HG03064 (cell line): ENCODE results near the gene SLC19A1.

Experiments used
- ATAC-seq: cut with Tn5 transposase; IDR thresholded peaks from one replicate; pipeline ENCODE4 v1.9.1; 2021; ENCODE audit warnings: low read depth; ENCODE audit not compliant: unreplicated experiment

The SLC19A1 gene

DNA sequence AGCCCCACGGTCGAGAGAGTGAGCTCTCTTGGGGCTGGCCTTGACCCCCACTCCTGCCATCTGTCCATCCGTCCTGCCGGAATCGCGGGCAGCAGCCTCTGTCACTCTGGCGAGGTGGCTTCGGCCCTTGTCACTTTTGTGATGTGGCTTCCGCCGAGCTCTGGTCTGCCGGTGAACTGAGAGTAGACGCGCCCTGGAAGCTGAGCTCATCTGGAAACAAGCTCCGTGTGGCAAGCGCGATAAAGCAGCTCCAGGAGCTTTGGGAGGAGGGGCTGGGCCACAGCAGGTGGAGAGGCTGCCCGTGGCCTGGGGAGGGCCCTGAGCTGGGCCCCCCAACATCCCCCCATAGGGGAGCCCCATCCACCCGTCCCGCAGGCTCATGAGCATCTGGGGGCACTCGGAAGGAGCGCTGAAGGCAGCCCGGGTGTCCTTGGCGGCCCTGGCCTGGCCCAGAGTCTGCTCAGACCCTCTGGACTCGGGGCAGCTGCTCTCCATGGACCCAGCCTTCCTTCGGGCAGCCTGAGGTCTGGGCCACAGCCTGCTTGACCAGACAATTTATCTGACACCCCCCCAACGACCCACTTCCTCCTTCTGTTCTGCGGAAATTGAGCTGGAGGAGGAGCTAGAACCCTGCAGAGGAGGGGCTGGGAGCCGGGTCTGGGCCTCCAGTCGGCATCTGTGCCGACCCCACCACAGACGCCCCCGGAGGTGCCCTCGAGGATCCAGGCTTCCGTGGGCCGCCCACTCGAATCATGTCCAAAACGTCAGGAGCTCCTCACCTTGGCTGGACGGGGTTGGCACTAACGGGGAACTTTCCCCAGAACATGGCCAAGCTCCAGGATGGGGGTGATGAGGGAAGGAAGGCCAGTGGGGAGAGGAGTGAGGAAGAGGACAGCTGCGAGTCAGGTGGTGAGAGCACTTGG, 59.1 kb downstream of the SLC19A1 start:
- ATAC-seq, result no peak

DNA sequence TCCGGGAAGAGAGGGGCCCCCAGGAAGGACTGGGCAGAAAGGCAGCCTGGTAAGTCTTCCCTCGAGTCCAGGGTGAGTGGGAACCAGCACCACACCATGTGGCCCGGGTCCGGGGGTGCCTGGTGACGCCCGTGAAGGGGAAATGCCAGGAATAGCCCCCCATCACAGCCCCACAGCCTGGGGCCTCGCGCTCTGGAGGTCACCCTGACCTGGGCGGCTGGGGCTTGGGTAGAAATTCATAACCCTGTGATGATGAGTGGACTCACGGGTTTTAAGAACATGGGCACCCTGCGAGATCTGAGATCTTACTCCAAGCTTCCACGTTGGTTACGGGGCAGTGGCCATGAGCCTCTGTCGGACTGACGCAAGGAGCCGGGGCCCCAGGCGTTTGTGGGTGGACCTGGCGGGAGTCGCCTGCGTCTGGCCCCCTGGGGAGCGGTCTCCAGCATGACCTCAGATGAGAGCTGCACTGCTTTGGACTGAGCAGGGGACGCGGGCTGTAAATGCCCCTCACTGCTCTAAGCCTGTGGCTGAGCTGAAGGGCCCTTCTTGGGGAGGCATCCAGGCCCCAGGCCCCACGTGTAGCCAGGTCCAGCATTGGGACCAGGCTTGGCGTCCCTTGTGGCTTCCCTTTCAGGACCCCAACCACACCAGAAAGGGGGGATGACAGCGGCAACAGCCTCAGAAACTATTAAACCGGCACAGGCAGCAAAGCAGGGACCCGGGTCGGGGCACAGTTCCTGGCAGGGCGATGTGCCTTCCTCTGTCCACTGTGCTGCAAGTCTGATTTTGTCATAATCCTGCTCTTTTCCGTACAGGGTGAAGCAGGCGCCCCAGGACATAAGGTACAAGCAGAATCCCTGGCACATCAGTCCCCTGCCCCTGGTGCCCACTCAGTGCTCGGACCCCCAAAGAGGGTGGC, 60.0 kb downstream of the SLC19A1 start:
- no peak for ATAC-seq

DNA sequence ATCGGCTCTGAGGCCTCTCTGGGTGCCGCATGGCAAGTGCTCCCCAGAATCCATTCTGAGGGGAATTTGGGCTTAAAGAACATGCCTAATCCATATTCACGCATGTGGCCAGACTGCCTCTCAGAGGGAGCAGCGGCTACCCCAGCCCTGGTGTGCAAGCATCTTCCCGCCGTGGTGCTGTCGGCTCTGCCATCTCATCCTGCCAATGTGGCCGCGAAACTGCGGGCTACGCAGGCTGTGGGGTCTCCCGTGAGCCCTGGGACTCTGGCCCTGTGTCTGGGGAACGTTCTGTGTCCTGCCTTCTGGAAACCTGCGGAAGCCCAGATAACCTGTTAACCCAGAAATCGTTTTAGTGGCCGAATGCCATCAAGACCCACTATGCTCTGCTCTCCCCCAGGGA, 60.7 kb downstream of the SLC19A1 start:
- ATAC-seq, result no peak

DNA sequence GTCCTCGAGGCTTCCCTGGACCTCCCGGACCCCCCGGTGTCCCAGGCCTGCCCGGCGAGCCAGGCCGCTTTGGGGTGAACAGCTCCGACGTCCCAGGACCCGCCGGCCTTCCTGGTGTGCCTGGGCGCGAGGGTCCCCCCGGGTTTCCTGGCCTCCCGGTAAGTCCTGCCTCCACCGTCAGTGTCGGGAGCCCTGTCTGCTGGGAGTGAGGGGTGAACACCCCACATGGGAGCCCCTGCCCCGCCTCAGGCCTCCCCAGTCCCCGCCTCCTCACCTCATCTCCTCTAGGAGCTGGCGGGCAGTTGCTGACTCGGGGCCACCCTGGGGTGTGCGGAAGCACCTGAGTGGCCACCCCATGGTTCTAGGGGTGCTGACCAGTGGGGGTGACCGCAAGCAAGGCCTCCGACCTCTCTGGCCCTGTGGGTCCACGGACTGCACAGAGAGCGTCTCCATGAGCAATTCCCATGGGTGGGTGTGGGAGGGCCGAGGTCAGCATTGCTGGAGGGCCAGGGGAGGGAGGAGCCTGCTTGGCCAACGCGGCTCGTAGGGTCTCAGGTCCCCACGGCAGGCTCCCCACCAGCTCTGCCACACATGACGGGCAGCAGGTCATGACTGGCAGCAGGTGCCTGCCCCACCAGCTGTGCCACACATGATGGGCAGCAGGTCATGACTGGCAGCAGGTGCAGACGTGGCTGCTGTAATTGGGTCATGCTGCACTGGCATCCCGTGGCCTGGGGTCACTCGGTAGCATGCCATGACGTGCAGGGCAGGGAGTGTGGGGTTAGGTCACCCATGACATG, 61.3 kb downstream of the SLC19A1 start:
- ATAC-seq, result no peak

DNA sequence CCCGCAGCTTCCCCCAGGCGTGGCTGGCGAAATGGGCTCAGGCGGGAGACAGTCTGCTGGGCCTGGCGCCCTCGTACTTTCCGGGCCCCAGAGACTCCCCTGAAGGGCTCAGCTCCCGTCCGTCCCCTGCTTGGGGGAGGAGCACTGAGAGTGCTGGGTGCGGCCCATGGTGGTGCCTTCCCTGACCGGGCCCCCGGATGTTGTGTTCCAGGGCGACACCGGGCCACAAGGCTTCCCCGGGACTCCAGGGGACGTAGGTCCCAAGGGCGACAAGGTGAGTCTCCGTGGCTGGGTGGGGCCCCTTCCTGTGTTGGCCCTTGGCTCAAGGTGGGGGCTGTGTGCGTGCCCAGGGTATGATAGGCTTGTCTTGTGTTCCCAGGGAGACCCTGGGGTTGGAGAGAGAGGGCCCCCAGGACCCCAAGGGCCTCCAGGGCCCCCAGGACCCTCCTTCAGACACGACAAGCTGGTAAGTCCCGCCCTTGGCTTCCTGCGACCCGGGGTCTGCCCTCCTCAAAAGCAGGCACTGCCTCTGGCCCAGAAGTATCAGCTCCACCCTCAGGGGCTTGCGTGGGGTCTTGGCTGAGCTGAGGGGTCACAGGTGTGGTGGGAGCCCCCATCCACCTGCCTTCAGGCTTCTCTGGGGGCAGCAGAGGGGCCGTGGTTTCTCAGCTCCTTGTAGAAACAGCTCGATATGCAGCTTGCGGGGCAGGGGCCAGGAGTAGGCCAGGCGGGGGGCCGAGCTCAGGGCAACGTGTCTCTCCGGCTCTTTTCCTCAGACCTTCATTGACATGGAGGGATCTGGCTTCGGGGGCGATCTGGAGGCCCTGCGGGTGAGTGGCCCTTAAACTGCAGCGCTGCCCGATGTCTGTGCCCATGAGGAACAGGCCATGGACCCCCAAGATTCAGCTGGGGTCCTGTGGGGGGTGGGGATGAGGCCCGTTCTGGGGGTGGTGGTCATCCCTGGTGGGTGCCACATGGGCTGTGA, 62.3 kb downstream of the SLC19A1 start:
- no peak for ATAC-seq

DNA sequence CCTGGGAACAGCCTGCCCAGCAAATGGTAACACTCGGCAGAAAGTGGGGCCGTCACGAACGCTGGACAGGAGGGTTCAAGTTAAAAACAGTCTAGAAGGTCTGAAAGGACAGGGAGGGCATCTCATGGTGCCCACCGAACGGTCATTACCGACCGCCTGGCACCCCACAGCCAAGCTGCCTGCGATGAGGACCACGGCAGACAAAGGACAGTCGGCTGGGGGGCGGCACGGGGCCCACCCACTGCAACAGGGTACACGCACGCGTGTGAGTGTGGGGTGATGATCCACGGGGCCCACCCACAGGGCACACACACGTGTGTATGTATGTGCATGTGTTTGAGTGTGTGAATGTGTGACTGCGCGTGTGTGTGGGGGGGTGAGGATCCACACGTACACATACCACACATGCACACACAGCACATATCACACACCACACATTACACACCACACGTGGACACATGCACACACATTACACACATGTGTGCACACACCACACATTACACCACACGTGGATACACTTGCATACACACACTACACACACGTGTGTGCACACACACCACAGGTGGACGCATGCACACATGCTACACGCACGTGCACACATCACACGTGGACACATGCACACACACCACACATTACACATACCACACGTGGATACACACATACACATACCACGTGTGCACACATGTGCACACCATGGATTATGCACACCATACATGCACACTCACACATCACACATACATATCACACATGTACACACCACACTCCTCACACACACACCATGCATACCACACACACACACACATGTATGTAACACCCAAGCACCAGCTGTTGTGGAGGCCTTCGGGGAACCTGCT, 63.2 kb downstream of the SLC19A1 start:
- ATAC-seq, result no peak

DNA sequence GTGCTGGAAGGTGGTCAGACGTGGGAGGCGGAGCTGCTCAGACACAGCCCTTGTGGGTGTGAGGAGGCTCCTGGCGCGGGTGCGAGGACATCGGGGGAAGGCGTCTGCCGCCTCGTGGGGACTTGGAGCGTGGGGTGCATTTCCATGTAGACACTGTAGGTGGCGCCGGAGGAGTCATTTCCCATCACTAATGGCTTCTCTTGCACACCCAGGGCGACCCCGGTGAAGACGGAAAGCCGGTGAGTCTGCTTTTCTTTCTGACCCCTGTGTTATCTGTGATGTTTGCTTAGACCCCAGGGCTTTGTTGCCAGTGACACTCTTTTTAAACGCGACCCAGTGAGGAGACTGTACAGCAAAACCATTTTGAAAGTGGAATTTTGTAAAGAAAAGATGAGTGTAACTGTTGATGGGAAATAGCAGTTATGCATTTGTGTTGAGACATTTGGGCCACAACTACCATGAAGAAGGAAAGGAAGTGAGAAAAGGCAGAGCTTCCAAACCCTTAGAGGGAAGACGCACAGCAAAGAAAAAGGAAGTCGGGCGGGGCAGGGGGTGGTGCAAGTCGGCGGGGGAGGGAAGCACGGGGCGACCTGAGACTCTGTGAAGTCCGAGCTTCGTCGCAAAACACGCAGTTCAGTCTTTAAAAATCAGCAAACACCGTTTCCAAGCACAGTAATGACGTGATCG, 64.0 kb downstream of the SLC19A1 start:
- no peak for ATAC-seq

DNA sequence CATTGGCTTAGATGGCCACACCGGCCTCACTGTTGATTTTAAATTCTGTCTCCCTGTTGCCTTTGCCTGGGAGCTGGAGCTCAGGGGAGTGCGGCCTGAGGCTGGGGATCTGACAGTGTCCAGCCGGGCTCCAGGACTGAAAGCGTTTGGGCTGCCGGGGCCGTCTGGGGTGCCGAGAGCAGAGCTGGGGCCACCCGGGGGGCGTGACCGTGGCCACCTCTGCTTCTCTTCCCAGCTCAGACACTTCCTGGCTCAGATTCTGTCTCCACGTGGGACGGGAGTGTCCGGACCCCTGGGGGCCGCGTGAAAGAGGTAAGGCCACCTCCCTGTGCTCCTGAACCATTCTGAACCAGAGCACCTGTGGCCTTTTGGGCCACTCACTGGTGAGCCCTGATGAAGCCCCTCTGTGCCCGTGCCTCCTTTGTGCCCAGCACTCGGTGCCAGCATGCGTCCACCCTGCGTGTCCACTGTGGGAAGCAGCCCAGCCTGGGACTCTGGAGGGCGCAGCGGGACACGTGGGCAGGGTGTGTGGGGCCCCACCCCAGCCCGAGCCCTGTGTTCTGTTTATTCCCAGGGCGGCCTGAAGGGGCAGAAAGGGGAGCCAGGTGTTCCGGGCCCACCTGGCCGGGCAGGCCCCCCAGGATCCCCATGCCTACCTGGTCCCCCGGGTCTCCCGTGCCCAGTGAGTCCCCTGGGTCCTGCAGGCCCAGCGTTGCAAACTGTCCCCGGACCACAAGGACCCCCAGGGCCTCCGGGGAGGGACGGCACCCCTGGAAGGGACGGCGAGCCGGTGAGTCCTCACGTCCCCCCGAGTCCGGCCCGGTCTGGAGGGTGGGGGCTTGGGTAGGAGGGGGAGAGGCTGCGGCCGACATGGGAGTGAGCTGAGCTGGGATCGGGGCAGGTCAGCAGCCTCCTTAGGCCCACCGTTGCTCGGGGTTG, 64.8 kb downstream of the SLC19A1 start:
- no peak for ATAC-seq

DNA sequence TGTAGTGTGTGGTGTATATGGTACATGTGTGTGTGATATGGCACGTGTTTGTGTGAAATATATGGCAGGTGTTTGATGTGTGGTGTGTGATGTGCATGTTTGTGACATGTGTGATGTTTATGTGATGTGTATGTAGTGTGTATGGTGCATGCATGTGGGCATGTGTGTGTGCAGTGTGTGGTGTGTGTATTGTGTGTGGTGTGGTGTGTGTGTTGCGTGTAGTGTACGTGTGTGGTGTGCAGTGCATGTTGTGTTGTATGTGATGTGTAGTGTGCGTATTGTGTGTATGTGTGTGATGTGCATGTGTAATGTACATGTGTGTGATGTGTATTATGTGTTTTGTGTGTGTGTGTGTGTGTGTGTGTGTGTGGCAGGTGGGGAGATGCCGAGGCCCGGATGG, 65.7 kb downstream of the SLC19A1 start:
- no peak for ATAC-seq

DNA sequence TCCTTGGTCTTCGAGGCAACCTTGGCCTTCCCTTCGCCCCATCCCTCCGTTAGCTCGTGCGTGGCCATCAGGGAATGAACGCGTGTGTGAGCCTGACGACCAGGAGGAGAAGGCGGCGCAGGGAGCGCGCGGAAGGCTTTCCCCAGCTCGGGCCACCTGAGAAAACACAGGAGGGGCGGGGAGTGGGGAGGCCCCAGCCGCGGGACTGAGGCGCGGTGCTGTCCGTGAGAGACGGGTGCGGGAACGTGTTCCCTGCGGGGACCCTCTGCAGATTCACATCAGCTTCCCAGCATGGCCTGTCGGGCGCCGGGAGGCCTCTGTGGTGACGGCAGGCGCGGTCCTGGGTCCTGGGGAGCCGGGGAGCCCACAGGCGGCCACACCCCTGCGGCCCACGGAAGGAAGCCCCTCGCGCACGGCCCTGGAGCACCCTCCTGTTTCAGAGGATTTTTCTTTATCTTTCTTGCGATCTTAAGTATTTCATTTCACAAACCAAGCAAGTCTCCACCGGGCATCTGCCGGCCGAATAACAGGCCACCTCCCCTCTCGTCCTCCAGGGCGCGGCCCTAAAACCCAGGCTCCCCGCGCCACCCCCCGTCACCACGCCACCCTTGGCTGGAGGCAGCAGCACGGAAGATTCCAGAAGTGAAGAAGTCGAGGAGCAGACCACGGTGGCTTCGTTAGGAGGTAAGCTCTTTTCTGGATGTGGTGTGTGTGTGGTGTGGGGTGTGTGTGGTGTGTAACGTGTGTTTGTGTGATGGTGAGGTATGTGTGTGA, 66.3 kb downstream of the SLC19A1 start:
- no peak for ATAC-seq

DNA sequence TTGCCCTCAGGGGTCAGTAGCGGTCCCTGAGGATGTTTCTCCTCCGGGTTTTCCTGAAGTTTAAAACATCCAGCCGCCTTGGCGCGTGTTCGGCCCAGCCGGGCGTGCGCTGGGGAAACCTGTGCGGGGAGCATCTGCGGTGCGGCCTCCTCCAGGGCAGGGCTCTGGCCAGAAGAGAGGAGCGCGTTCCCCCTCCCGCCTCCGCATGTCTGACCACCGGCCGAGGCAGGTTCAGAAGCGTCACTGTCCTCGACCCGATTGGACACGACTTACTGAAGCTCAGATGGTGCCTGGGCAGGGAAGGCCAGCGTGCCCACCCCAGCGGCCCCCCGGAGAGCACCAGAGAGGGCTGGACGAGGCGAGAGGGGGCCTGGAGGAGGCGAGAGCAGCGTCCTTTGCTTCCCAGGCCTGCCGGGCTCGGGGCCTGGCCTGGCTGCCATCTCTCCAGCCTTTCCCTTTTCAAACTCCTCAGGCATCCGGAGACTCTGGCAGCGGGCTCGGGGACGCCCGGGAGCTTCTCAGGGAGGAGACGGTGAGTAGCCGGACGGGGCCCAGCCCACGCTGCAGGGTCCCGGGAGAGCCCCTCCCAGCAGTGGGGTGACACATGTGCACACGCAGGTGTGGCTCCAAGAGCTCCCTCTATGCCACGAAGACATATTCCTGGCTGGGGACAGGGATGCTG, 67.1 kb downstream of the SLC19A1 start:
- no peak for ATAC-seq

DNA sequence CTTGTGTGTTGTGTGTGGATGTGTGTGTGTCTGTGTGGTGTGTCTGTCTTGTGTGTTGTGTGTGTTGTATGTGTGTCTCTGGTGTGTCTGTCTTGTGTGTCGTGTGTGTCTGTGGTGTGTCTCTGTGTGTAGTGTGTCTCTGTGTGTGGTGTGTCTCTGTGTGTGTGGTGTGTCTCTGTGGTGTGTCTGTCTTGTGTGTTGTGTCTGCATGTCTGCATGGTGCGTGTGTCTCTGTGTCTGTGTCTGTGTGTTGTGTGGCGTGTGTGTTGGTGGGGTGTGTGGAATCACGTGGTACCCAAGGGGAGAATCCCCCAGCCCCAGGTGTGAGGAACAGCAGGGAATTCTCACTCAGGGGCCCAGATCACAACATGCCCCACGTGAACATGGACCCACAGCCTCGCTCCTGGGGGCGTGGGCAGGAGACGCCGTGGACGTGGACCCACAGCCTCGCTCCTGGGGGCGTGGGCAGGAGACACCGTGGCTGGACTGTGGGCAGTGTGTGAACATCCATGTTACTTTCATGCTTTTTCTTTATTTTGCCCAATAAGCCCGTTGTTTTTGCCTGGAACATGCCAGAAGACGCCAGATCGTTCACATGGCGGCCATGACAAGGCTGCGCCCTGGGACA, 67.8 kb downstream of the SLC19A1 start:
- no peak for ATAC-seq

DNA sequence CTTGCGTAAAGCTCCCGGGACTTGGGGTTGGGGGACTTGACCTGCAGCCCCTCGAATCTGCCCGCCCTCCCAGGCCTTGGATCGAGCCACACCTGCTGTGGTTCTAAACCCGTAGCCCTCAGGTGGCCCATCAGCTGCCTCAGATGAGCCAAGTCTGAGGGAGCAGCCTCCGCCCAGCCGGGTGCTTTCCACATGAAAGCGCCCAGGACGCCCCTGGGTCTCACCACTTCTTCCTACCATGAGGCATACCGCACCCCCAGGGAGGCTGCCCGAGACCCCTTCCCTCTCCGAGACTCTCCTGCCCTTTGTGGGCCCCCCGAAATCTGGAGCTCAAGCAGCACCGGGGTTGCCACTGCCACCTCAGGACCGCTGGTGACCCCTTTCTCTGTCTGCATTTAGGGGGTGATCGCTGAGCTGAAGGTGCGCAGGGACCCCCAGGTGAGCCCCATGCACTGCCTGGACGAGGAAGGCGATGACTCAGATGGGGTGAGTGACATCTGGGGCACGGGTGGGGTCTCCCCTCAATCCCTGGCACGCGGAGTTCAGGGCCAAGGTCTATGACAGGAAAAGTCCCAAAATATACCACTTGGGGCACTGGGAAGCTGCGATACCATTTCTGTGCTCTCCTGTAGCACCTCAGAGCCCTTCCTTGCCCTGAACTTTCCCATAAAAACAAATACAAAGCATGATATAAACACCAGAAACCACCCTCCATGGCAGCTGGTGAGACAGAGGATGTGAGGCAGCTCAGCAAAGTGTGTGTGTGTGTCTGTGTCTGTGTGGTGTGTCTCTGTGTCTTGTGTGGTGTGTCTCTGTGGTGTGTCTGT, 68.5 kb downstream of the SLC19A1 start:
- no peak for ATAC-seq
